Left colon (tissue), 2 donors: ENCODE results near the gene CBX4. TPM values are rescaled to one million over a fixed set of nuclear protein-coding genes. Genes with fewer than 3 reads are reported as not detected.

Experiments used
- ATAC-seq: fragments of 200-7000 bp; cut with Tn5 transposase; one replicate; pipeline ENCODE4 v1.9.1; 2020; ENCODE audit warnings: mild to moderate bottlenecking, moderate library complexity
- DNase-seq, 2 donors: peaks; one replicate each; pipeline ENCODE4 v3.0.0-alpha.2; 2020
- intact Hi-C, 2 donors: fragments of 100-400 bp; cut with DNase I in 1 of 2; cut with micrococcal nuclease in 1 of 2; formaldehyde crosslinking; loops; one replicate each; pipeline versions ENCODE4 v1.11.2 to v1.14.0; 2022; cut with DNase I, micrococcal nuclease
- total RNA-seq, 2 donors: library from RNA; stranded (reverse); fragmentation: NEBNext Ultra II Directional; extraction: Animal tissue kit (Norgen Biotek cat#: 25700); gene quantifications; one replicate each; pipeline ENCODE4 v1.2.1, GENCODE V29; 2021
- donor health status: DM: no; HTN: no; CAD: no.
- donor health status: DM: yes; HTN: yes; CAD: no.

CBX4 gene
- total RNA-seq, 2 donors from 2014 or later: 12.1 to 14.5 TPM

DNA sequence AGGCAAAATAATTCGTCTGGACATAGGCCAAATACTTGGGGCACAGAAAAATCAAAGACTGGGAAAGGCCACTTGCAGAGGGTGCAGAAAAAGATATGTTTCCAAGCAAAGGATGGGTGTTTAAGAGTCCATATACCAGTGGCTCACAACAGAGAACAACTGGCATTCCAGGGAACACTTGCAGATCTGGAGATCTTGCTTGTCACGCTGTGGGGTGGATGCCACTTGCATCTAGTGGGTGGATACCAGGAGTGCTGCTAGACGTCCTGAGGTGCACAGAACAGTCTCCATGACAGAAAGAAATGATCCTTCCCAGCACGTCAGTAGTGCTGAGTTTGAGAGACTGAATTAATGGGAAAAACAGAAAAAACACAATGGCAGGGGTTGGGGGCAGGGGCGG, 50.8 kb downstream of the CBX4 start:
- intact Hi-C loops: loop anchor here in 1 of 2 donors (10.0 kb wide), 1 partner anchor 206 kb away; no protein-coding TSS in a partner anchor
- ATAC-seq (no peak), DNase-seq (no peak)

DNA sequence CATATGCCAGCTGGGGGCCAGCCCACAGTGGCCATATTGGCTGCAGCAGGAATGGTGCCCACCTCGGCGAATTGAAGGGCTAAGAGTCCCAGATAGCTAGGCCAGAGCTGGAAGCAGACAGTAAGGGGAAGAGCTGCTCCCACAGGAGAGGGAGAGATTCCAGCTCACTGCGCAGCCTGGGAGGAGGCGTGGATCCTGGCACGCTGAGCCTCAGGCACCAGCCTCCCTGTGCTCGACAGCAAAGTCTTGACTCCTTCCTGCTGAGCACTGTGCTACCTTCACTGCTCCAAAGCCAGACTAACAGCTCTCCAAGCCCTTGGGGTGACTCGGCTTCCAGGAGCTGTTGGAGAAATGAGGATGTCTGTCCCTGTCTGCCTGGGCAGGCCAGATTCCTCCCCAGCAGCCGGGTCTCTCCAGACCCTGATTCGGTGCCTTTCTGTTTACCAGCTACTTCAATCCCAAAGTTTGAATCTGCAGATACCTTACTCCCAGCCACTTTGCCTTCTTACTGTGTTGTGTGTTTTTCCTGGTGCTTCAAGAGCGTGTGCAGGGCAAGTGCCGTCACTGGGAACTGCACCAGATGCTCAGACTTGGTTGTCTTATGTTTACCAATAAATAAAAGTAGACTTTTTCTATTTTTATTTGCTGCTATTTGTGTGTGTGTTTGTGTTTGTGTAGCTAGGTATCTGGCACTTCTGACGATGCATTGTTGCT, 52.2 kb downstream of the CBX4 start:
- ATAC-seq: no peak
- intact Hi-C loops: loop anchor here in 1 of 2 donors (10.0 kb wide), 1 partner anchor 208 kb away; no protein-coding TSS in a partner anchor
- no peak for DNase-seq

- intact Hi-C loops: loop anchor here in 1 of 2 donors (10.0 kb wide), 1 partner anchor 209 kb away; no protein-coding TSS in a partner anchor
- ATAC-seq (no peak), DNase-seq (no peak)
Observed at GRCh38 chr17:79785900-79786810, 53.1 kb downstream of the CBX4 start.

DNA sequence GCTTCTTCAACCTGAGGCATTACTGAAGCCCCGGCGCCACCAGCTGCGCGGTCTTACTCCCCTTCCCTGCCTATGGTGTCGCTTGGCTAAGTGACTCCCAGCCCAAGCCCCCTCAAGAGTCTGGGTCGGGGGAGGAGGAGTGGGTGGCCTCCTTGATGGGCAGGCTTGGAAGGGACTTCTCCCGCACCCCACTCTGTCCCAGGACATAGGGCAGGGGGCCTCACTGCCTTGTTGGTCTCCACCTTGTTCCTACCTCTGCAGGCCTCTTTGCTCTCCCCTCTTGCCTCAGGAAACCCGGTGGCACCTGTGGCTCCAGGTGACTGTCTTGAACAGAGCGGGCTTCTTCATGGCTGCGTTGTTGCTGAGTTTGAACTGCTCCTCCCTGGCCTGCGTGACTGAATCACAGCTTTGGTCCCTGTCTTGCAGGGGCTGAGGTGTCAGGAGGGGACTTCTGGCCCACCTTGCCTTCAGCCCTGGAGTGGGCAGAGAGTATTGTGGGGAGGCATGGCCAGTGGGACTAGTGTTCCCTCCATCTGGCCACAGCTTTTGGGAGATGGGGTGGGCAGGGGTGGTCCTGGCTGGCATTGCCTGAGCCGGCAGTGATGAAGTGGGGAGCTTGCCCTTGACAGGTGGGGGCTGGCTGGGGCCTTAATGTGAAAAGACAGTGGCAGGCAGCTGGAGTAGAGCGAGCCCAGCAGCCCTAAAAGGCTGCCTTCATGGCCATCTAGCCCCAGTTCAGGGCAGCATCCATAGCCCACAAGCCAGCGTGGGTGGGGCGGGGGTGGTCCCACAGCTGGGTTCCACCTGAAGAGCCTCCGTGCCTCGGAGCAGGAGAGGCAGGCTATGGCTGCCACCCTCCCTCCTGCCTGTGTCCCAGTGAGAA, 54.0 kb downstream of the CBX4 start:
- ATAC-seq: no peak
- intact Hi-C loops: loop anchor here in 1 of 2 donors (10.0 kb wide), 1 partner anchor 210 kb away; no protein-coding TSS in a partner anchor
- no peak for DNase-seq

DNA sequence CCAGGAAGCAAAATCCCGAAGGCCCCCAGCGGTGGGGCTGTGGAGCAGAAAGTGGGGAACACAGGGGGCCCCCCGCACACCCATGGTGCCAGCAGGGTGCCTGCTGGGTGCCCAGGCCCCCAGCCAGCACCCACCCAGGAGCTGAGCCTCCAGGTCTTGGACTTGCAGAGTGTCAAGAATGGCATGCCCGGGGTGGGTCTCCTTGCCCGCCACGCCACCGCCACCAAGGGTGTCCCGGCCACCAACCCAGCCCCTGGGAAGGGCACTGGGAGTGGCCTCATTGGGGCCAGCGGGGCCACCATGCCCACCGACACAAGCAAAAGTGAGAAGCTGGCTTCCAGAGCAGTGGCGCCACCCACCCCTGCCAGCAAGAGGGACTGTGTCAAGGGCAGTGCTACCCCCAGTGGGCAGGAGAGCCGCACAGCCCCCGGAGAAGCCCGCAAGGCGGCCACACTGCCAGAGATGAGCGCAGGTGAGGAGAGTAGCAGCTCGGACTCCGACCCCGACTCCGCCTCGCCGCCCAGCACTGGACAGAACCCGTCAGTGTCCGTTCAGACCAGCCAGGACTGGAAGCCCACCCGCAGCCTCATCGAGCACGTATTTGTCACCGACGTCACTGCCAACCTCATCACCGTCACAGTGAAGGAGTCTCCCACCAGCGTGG, 54.8 kb downstream of the CBX4 start:
- no peak for DNase-seq
- no peak for ATAC-seq
- intact Hi-C loops: loop anchor here in 1 of 2 donors (10.0 kb wide), 1 partner anchor 210 kb away; no protein-coding TSS in a partner anchor

DNA sequence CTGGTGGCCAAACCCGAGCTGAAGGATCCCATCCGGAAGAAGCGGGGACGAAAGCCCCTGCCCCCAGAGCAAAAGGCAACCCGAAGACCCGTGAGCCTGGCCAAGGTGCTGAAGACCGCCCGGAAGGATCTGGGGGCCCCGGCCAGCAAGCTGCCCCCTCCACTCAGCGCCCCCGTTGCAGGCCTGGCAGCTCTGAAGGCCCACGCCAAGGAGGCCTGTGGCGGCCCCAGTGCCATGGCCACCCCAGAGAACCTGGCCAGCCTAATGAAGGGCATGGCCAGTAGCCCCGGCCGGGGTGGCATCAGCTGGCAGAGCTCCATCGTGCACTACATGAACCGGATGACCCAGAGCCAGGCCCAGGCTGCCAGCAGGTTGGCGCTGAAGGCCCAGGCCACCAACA, 55.3 kb downstream of the CBX4 start:
- DNase-seq: no peak
- ATAC-seq: no peak
- intact Hi-C loops: loop anchor here in 1 of 2 donors (10.0 kb wide), 1 partner anchor 211 kb away; no protein-coding TSS in a partner anchor

Other genes starting within 250 kb of the CBX4 start
- 10 to 100 TPM in 1 of 2 donors, under 1 TPM in 1; 0.21 to 12.6 TPM for gene RBFOX3, start 228.4 kb downstream of the CBX4 start, total RNA-seq
- gene ENPP7, start 108.5 kb downstream of the CBX4 start, total RNA-seq: under 1 TPM in 1 of 2 donors, not detected in 1; 0.17 TPM
- under 1 TPM; 0.49 to 0.78 TPM for gene CBX2, start 61.3 kb downstream of the CBX4 start, total RNA-seq
- gene CBX8, start 42.4 kb downstream of the CBX4 start, total RNA-seq: 1 to 10 TPM; 4.0 to 6.5 TPM
- gene TBC1D16, start 196.4 kb upstream of the CBX4 start, total RNA-seq: 10 to 100 TPM; 12.9 to 17.6 TPM
- gene CCDC40, start 197.2 kb upstream of the CBX4 start, total RNA-seq: 1 to 10 TPM; 2.0 to 2.1 TPM